HEK293 (cell line): ENCODE measurements around the gene IL31RA.
A peak's percentile ranks its signal among the peaks of the same experiment; 100 is the strongest.
"Not testable (repeated sequence)": the region's sequence is repeated elsewhere in the genome, so short reads cannot be mapped to it uniquely, and the experiment has no call there.

Source experiments
- CTCF ChIA-PET: fragments of 350-600 bp; formaldehyde crosslinking; extraction: SDS; loops from one replicate; lab custom pipeline; 2021; ENCODE audit warnings: antibody characterized with exemption; lab: Yijun Ruan, JAX
- POLR2A ChIA-PET: fragments of 300-600 bp; formaldehyde crosslinking; extraction: SDS; loops from one replicate; lab custom pipeline; 2020; ENCODE audit warnings: antibody characterized with exemption, inconsistent platforms; lab: Yijun Ruan, JAX
- H3K27ac ChIP-seq: fragments of 200-500 bp; sonication (Bioruptor generic); 2 replicates; pipeline ENCODE4 v1.5.1; 2014; ENCODE audit warnings: low read depth, low read length, control low read depth, inconsistent platforms; ENCODE audit errors: extremely low read depth
- H3K36me3 ChIP-seq, 2 experiments: fragments of 200-500 bp in 1 of 2; sonication (Bioruptor generic) in 1 of 2; 1 replicate in 1 of 2; 2 replicates in 1 of 2; pipeline ENCODE4 v1.5.1; 2014 to 2017; ENCODE audit warnings: inconsistent platforms in 2 of 2, low read length in 2 of 2; ENCODE audit not compliant: control insufficient read depth in 2 of 2, insufficient read depth in 1 of 2
- H3K4me1 ChIP-seq: fragments of 200-500 bp; sonication (Bioruptor generic); 2 replicates; pipeline ENCODE4 v1.5.1; 2014; ENCODE audit warnings: mild to moderate bottlenecking, low read length, inconsistent platforms; ENCODE audit not compliant: control insufficient read depth, insufficient read depth
- H3K4me3 ChIP-seq: 2 replicates; pipeline ENCODE4 v1.5.1; 2011; ENCODE audit warnings: low read depth, mild to moderate bottlenecking, control low read depth, low read length, moderate library complexity
- H3K9me3 ChIP-seq: fragments of 200-500 bp; sonication (Bioruptor generic); 2 replicates; pipeline ENCODE4 v1.5.1; 2014; ENCODE audit warnings: low read depth, low read length, inconsistent platforms; ENCODE audit not compliant: control insufficient read depth, insufficient read depth
- GLI2 ChIP-seq: fragments of 450-650 bp; formaldehyde crosslinking; IDR thresholded peaks from 2 replicates; pipeline ENCODE4; 2017; ENCODE audit warnings: missing biosample characterization, missing genetic modification characterization, low read depth, borderline replicate concordance
- HOXA7 ChIP-seq: sonication (generic); formaldehyde crosslinking; IDR thresholded peaks from 2 replicates; pipeline ENCODE4 v1.8.1; 2022; ENCODE audit warnings: missing genetic modification reagents, borderline replicate concordance
- KLF16 ChIP-seq: fragments of 450-650 bp; formaldehyde crosslinking; IDR thresholded peaks from 2 replicates; pipeline ENCODE4 v1.5.1; 2017; ENCODE audit warnings: missing biosample characterization, missing genetic modification characterization
- OSR2 ChIP-seq: fragments of 450-650 bp; formaldehyde crosslinking; IDR thresholded peaks from 2 replicates; pipeline ENCODE4 v1.5.1; 2016; ENCODE audit warnings: missing biosample characterization, missing genetic modification characterization
- SCRT2 ChIP-seq: fragments of 450-650 bp; formaldehyde crosslinking; IDR thresholded peaks from 2 replicates; pipeline ENCODE4 v1.5.1; 2016; ENCODE audit warnings: missing biosample characterization, missing genetic modification characterization
- SP2 ChIP-seq: fragments of 450-650 bp; formaldehyde crosslinking; IDR thresholded peaks from 2 replicates; pipeline ENCODE4 v1.5.1; 2016; ENCODE audit warnings: missing biosample characterization, missing genetic modification characterization
- SP7 ChIP-seq: fragments of 450-650 bp; formaldehyde crosslinking; IDR thresholded peaks from 2 replicates; pipeline ENCODE4 v1.5.1; 2016; ENCODE audit warnings: missing biosample characterization, missing genetic modification characterization
- YY2 ChIP-seq: fragments of 450-650 bp; formaldehyde crosslinking; IDR thresholded peaks from 2 replicates; pipeline ENCODE4 v1.5.1; 2016; ENCODE audit warnings: missing biosample characterization, missing genetic modification characterization
- ZNF10 ChIP-seq: fragments of 450-650 bp; formaldehyde crosslinking; IDR thresholded peaks from 2 replicates; pipeline ENCODE4 v1.5.1; 2017; ENCODE audit warnings: missing biosample characterization, missing genetic modification characterization
- ZNF140 ChIP-seq: fragments of 450-650 bp; formaldehyde crosslinking; IDR thresholded peaks from 2 replicates; pipeline ENCODE4 v1.5.1; 2016; ENCODE audit warnings: missing biosample characterization, missing genetic modification characterization
- ZNF184 ChIP-seq: fragments of 450-650 bp; IDR thresholded peaks from 2 replicates; pipeline ENCODE4 v1.5.1; 2018; ENCODE audit warnings: missing biosample characterization, mild to moderate bottlenecking, missing genetic modification characterization
- ZNF404 ChIP-seq: fragments of 450-650 bp; formaldehyde crosslinking; IDR thresholded peaks from 2 replicates; pipeline ENCODE4 v1.5.1; 2017; ENCODE audit warnings: missing biosample characterization, missing genetic modification characterization
- ZNF510 ChIP-seq: fragments of 450-650 bp; formaldehyde crosslinking; IDR thresholded peaks from 2 replicates; pipeline ENCODE4 v1.5.1; 2018; ENCODE audit warnings: mild to moderate bottlenecking, missing genetic modification characterization, missing biosample characterization; ENCODE audit not compliant: insufficient replicate concordance
- ZNF529 ChIP-seq: fragments of 450-650 bp; formaldehyde crosslinking; IDR thresholded peaks from 2 replicates; pipeline ENCODE4 v1.5.1; 2017; ENCODE audit warnings: missing genetic modification characterization, missing biosample characterization; ENCODE audit not compliant: insufficient replicate concordance
- ZNF600 ChIP-seq: fragments of 450-650 bp; formaldehyde crosslinking; IDR thresholded peaks from 2 replicates; pipeline ENCODE4 v1.5.1; 2016; ENCODE audit warnings: missing biosample characterization, missing genetic modification characterization
- ZNF621 ChIP-seq: fragments of 450-650 bp; formaldehyde crosslinking; IDR thresholded peaks from 2 replicates; pipeline ENCODE4 v1.5.1; 2017; ENCODE audit warnings: missing biosample characterization, missing genetic modification characterization
- TF ChIP-seq, protein P1 (sequence below): fragments of 450-650 bp; formaldehyde crosslinking; optimal IDR thresholded peaks from 2 replicates; pipeline ENCODE3; 2016; ENCODE audit warnings: missing biosample characterization, mild to moderate bottlenecking, missing genetic modification characterization
- TF ChIP-seq, protein P2 (sequence below): sonication (generic); formaldehyde crosslinking; IDR thresholded peaks from 2 replicates; pipeline ENCODE4 v1.8.1; 2022; ENCODE audit warnings: mild to moderate bottlenecking, moderate library complexity, missing genetic modification reagents
- TF ChIP-seq, protein P3 (sequence below): fragments of 450-650 bp; formaldehyde crosslinking; IDR thresholded peaks from 2 replicates; pipeline ENCODE4 v1.5.1; 2016; ENCODE audit warnings: missing biosample characterization, missing genetic modification characterization
- TF ChIP-seq, protein P4 (sequence below): fragments of 450-650 bp; formaldehyde crosslinking; IDR thresholded peaks from 2 replicates; pipeline ENCODE4 v1.5.1; 2017; ENCODE audit warnings: missing biosample characterization, missing genetic modification characterization

IL31RA gene

DNA sequence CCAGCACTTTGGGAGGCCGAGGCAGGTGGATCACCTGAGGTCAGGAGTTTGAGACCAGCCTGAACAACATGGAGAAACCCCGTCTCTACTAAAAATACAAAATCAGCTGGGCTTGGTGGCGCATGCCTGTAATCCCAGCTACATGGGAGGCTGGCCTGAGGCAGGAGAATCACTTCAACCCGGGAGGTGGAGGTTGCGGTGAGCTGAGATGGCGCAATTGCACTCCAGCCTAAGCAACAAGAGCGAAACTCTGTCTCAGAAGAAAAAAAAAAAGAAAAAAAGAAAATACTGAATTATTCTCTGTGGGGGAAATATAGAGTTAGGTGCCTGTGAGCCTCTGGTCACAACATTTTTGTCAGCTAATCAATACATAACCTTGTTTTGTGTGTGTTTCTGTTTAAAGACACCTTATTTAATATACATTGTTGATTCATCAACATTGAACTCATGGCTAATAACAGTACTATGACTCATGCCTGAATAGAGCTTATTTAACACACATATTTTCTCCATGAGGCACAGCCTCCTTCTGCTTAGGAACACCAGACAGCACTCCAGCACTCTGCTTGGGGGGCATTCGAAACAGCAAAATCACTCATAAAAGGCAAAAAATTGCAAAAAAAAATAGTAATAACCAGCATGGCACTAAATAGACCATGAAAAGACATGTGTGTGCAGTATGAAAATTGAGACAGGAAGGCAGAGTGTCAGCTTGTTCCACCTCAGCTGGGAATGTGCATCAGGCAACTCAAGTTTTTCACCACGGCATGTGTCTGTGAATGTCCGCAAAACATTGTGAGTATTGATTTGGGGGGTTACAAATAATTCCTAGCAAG, at the start of gene IL31RA:
TSS of gene IL31RA (plus strand) at position 519 of the 836 bp plus-strand sequence. CDS start at position 733, 214 bp downstream.
- Histone ChIP-seq H3K4me3 (peak within 1 kb of the TSS; percentile 27), H3K36me3 (no peaks in the 10 kb centered on the region), H3K9me3 (no peaks in the 10 kb centered on the region), H3K27ac (no peak within 1 kb of the TSS)
- ChIA-PET CTCF (interaction anchor here (0.6 to 1.3 kb wide), 2 partner anchors 70 to 85 kb away, joined by 3 to 5 read pairs; no protein-coding TSS in a partner anchor), POLR2A (no interaction called here)
- TF ChIP-seq ZNF404 (tag by site-specific recombination), result no peak
- TF ChIP-seq GLI2 (tag by site-specific recombination), result no peak
- TF ChIP-seq ZNF10 (tag by site-specific recombination), result peak; percentile 33; the same call in 1 of the 2 replicates
- TF ChIP-seq ZNF529 (tag by site-specific recombination), result no peak
- TF ChIP-seq ZNF510 (tag by site-specific recombination), result no peak
- TF ChIP-seq SP2, result no peak
- TF ChIP-seq, protein P1, sequence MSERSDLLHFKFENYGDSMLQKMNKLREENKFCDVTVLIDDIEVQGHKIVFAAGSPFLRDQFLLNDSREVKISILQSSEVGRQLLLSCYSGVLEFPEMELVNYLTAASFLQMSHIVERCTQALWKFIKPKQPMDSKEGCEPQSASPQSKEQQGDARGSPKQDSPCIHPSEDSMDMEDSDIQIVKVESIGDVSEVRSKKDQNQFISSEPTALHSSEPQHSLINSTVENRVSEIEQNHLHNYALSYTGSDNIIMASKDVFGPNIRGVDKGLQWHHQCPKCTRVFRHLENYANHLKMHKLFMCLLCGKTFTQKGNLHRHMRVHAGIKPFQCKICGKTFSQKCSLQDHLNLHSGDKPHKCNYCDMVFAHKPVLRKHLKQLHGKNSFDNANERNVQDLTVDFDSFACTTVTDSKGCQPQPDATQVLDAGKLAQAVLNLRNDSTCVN (tag by site-specific recombination), result no peak
- no peak for TF ChIP-seq YY2 (tag by site-specific recombination)
- TF ChIP-seq ZNF600 (tag by site-specific recombination), result peak; percentile 23; the same call in 1 of the 2 replicates
- TF ChIP-seq SCRT2, result peak; percentile 36; the same call in 1 of the 2 replicates
- TF ChIP-seq, protein P2, sequence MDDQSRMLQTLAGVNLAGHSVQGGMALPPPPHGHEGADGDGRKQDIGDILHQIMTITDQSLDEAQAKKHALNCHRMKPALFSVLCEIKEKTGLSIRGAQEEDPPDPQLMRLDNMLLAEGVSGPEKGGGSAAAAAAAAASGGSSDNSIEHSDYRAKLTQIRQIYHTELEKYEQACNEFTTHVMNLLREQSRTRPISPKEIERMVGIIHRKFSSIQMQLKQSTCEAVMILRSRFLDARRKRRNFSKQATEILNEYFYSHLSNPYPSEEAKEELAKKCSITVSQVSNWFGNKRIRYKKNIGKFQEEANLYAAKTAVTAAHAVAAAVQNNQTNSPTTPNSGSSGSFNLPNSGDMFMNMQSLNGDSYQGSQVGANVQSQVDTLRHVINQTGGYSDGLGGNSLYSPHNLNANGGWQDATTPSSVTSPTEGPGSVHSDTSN, result no peak
- no peak for TF ChIP-seq KLF16 (tag by site-specific recombination)
- no peak for TF ChIP-seq ZNF621 (tag by site-specific recombination)
- TF ChIP-seq ZNF140 (tag by site-specific recombination), result no peak
- TF ChIP-seq ZNF184 (tag by site-specific recombination), result no peak
- TF ChIP-seq, all 188 proteins: peak for 3
- H3K4me1 ChIP-seq, result no peaks in the 10 kb centered on the region

DNA sequence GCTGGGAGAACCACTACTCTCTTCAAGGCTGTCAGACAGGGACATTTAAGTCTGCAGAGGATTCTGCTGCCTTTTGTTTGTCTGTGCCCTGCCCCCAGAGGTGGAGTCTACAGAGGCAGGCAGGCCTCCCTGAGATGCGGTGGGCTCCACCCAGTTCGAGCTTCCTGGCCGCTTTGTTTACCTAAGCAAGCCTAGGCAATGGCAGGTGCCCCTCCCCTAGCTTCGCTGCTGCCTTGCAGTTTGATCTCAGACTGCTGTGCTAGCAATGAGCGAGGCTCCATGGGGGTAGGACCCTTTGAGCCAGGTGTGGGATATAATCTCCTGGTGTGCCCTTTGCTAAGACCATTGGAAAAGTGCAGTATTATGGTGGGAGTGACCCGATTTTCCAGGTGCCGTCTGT, 42.3 kb upstream of the IL31RA start:
- CTCF ChIA-PET, result interaction anchor here (1.2 kb wide), 1 partner anchor 17 kb away, joined by 4 read pairs; no protein-coding TSS in a partner anchor
- H3K4me1 ChIP-seq, H3K9me3 ChIP-seq, H3K36me3 ChIP-seq, POLR2A ChIA-PET, H3K27ac ChIP-seq, H3K4me3 ChIP-seq: not testable (repeated sequence)

DNA sequence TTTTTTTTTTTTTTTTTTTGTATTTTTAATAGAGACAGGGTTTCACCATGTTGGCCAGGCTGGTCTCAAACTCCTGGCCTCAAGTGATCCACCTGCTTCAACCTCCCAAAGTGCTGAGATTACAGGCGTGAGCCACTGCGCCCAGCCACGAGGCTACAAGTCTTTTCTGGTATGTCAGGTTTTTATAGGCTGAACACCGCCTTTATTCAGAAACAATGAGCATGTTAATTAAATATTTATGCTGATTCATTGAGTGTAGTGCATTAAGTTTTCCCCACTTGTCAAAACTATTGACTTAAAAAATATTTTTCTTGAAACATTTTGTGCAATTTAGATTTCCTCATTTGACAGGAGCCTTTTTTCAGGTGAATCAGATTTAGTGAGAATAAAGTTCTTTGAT, 35.2 kb upstream of the IL31RA start:
- H3K4me1 ChIP-seq, H3K36me3 ChIP-seq, H3K27ac ChIP-seq, H3K4me3 ChIP-seq, CTCF ChIA-PET, H3K9me3 ChIP-seq, POLR2A ChIA-PET: not testable (repeated sequence)

DNA sequence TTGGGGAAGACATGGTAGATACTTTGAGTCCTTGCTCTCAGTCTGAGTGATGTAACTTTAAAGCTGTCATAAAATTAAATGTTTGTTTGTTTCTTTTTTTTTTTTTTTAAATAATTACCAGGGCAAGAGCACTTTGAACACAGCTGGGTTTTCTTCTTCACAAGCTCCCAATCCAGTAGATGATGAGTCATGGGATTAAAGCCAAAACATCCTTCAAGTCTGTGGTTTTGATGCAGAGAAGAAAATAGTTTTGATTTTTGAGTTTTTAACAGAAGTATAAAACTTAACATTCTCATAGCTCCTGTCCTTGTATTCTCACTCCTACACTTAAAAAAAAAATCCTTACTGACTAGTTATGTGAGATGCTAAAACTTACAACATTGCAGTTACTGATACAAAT, 34.8 kb upstream of the IL31RA start:
- Histone ChIP-seq H3K9me3 (no peaks in the 10 kb centered on the region), H3K36me3 (no peaks in the 10 kb centered on the region), H3K4me3 (no peak overlapping the region), H3K27ac (no peak overlapping the region), H3K4me1 (peaks cover 2% of the 10 kb centered on the region; the same call in 1 of the 2 replicates)
- POLR2A ChIA-PET, result no interaction called here
- CTCF ChIA-PET, result no interaction called here
- TF ChIP-seq, protein P3, sequence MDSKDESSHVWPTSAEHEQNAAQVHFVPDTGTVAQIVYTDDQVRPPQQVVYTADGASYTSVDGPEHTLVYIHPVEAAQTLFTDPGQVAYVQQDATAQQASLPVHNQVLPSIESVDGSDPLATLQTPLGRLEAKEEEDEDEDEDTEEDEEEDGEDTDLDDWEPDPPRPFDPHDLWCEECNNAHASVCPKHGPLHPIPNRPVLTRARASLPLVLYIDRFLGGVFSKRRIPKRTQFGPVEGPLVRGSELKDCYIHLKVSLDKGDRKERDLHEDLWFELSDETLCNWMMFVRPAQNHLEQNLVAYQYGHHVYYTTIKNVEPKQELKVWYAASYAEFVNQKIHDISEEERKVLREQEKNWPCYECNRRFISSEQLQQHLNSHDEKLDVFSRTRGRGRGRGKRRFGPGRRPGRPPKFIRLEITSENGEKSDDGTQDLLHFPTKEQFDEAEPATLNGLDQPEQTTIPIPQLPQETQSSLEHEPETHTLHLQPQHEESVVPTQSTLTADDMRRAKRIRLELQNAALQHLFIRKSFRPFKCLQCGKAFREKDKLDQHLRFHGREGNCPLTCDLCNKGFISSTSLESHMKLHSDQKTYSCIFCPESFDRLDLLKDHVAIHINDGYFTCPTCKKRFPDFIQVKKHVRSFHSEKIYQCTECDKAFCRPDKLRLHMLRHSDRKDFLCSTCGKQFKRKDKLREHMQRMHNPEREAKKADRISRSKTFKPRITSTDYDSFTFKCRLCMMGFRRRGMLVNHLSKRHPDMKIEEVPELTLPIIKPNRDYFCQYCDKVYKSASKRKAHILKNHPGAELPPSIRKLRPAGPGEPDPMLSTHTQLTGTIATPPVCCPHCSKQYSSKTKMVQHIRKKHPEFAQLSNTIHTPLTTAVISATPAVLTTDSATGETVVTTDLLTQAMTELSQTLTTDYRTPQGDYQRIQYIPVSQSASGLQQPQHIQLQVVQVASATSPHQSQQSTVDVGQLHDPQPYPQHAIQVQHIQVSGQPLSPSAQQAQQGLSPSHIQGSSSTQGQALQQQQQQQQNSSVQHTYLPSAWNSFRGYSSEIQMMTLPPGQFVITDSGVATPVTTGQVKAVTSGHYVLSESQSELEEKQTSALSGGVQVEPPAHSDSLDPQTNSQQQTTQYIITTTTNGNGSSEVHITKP (tag by site-specific recombination), result no peak
- TF ChIP-seq OSR2 (tag by site-specific recombination), result peak; percentile 51; the same call in 1 of the 2 replicates
- TF ChIP-seq HOXA7 (CRISPR knock-in tag), result no peak
- TF ChIP-seq, protein P4, sequence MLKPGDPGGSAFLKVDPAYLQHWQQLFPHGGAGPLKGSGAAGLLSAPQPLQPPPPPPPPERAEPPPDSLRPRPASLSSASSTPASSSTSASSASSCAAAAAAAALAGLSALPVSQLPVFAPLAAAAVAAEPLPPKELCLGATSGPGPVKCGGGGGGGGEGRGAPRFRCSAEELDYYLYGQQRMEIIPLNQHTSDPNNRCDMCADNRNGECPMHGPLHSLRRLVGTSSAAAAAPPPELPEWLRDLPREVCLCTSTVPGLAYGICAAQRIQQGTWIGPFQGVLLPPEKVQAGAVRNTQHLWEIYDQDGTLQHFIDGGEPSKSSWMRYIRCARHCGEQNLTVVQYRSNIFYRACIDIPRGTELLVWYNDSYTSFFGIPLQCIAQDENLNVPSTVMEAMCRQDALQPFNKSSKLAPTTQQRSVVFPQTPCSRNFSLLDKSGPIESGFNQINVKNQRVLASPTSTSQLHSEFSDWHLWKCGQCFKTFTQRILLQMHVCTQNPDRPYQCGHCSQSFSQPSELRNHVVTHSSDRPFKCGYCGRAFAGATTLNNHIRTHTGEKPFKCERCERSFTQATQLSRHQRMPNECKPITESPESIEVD (tag by site-specific recombination), result peak; percentile 48
- peak; percentile 41; the same call in 1 of the 2 replicates for TF ChIP-seq SP7 (tag by site-specific recombination)
